Motor neuron (in vitro differentiated cells): ENCODE measurements around the gene DUSP10. TPM values are rescaled to one million over a fixed set of nuclear protein-coding genes. Genes with fewer than 3 reads are reported as not detected.

Experiments
- ATAC-seq, 8 experiments: fragments of 200-7000 bp; cut with Tn5 transposase; replicated peaks in 6 of 8; 2 replicates each; pipeline ENCODE4 v1.8.0; 2021; ENCODE audit warnings: mild to moderate bottlenecking in 8 of 8, moderate library complexity in 8 of 8
- H3K27ac ChIP-seq, 2 donors: fragments of 250-450 bp; sonication (Bioruptor Pico); 2 replicates each; pipeline ENCODE4 v1.9.0; 2021; ENCODE audit warnings: antibody characterized with exemption in 2 of 2, mild to moderate bottlenecking in 2 of 2, moderate library complexity in 1 of 2
- H3K4me1 ChIP-seq, 2 donors: fragments of 250-450 bp; sonication (Bioruptor Pico); replicated peaks in 1 of 2; 2 replicates each; pipeline ENCODE4 v1.6.1; 2021; ENCODE audit warnings: antibody characterized with exemption in 2 of 2, mild to moderate bottlenecking in 2 of 2, moderate library complexity in 1 of 2
- H3K4me3 ChIP-seq, 5 donors: fragments of 250-450 bp; sonication (Bioruptor Pico); 2 replicates each; pipeline ENCODE4 v1.9.0; 2021; ENCODE audit warnings: antibody characterized with exemption in 5 of 5, mild to moderate bottlenecking in 5 of 5, moderate library complexity in 4 of 5
- WGBS, 10 experiments: fragments of 450-650 bp; shearing (Covaris generic); methylation state at CpG; one replicate each; pipeline ENCODE4 v1.0.0; 2022; 5-methylcytosine and 5-hydroxymethylcytosine counted together
- in situ Hi-C, 9 experiments: fragments of 400-800 bp; cut with MboI; loops; one replicate each; pipeline ENCODE4 v1.15.0; 2021; ENCODE audit warnings: low sequenced_read_pairs in 9 of 9, low pct_unique_long_range_greater_than_20kb in 2 of 9; ENCODE audit not compliant: unreplicated experiment in 9 of 9
- total RNA-seq, 8 experiments: library from RNA; unstranded; fragments of 300-600 nt; gene quantifications; 2 replicates each; pipeline versions ENCODE4 v1.2.3 to v1.2.4, GENCODE V29; 2022

DUSP10 gene
- 10 to 100 TPM in 5 of 8 experiments, 1 to 10 TPM in 2, under 1 TPM in 1; 0.91 to 20.7 (median 10.3) TPM for total RNA-seq

DNA sequence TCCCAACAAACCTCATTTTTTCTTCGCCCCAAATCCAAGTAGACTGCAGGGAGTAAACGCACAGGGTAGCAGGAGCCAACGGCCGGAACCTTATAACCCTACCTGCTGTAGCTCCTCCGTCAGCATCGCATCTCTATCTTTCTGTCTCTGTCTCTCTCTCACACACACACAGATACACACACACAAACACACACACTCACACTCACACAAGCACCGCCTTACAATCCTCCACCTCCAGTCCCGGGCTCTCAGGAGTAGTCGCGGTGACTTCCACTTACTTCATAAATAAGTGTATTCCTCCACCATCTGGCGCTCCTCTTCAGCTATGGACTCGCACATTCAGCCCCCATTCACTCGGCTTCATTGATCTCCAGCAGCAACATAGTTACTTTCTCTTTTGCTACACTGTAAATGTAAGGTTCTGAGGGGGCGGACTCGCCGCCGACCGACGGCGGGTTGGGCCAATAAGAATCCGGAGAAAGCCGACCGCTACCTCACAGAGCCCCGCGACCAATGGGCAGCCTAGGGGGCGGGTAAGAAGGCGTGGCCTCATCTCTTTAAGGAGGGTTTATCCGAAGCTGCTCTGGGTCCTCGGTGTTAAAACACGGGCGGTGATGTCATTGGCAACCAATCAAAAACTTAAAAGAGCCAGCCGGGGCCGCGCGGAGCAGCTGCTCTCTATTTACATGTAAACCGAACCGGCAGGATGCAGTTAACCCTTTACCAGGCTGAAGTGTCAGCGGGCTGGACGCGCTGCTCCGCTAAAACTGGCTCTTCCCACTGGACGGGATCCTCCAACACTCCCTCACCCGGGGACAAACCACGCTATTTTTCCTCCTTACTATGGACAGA, at the start of gene DUSP10:
Gene DUSP10 (minus strand): TSS at position 387 of the 852 bp plus-strand sequence. CDS start 2,345 bp downstream, outside the sequence.
- WGBS, 10 experiments: 0 to 4% (median 0%) methylated on average over 3 to 29 of the region's 44 CpGs; no CpG with 5 or more reads in 1 of the 10 experiments
- ATAC-seq: peak; percentile 70 to 89 (median 86)
- in situ Hi-C loops: loop anchor here in 3 of 9 experiments (25.0 kb wide), 3 partner anchors 420 to 720 kb away; no protein-coding TSS in a partner anchor
- peak within 1 kb of the TSS; percentile 36 to 82 for H3K27ac ChIP-seq
- peaks cover 4 to 10% of the 10 kb centered on the region in 2 donors for H3K4me1 ChIP-seq
- peak within 1 kb of the TSS; percentile 38 to 55 (median 52) for H3K4me3 ChIP-seq

DNA sequence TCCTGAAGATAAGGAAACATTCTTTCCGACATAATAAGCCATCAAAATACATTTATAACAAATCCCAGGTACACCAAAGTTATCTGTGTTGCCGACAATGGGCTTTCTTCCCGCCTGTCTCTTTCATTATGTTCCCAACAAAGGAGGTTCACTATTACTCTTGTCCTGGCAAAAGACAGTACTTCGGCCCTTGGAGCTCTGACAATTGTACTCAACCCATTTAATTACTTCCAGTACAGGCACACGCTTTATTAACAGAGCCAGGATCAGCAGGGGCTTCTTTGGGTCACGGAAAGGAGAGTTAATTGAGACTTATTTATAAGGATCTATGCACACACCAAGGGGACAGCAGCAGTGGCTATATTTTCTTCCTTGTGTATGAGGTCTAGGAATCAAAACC, 46.6 kb upstream of the DUSP10 start:
- Histone ChIP-seq H3K4me1 (no peaks in the 10 kb centered on the region), H3K27ac (no peak overlapping the region), H3K4me3 (no peak overlapping the region)
- 15 to 78% (median 55%) methylated on average over 2 to 6 of the region's 6 CpGs; no CpG with 5 or more reads in 2 of the 10 experiments for WGBS, 10 experiments
- ATAC-seq: no peak
- in situ Hi-C loops: no loop called here

DNA sequence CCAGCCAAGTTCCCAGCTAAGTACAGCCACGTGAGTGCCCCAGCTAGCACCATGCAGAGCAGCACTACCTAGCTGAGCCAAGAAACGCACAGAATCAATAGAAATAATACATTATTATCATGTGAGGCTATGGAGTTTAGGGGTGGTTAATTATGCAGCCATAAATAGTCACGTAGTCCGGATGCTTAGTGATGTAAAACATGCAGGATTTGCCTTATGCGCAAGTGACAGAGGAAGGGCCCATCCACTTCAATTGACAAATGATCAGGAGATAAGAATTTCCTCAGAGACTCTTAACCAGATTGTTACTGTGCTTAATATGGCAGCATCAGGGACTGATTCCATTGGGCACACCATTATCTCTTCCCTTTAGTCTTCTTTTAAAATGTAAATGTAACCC, 44.8 kb upstream of the DUSP10 start:
- WGBS, 10 experiments: 40 to 90% (median 50%) methylated on average over 1 to 5 of the region's 5 CpGs; no CpG with 5 or more reads in 2 of the 10 experiments

DNA sequence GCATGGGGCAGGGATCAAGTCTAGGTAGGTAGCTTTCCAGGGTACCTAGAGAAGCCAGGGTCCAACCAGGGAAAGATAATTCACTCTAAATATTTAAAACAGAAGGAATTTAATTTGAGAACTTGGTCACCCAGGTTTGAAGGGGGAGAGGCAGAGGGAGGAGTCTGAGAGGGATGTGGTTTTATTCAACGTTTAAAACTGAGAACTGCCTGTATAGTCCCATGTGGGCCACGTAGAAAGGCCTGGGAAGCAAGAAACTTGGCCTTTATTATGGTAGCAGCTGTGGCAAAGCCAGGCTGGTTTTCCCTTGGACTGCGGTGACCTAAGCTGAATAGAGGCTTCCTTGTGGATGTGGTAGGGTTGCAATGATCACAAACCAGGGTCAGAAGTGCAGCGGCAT, 42.0 kb upstream of the DUSP10 start:
- peaks cover 0 to 4% of the 10 kb centered on the region in 2 donors for H3K4me1 ChIP-seq
- H3K27ac ChIP-seq: no peak overlapping the region
- in situ Hi-C loops: no loop called here
- no peak for ATAC-seq
- WGBS, 10 experiments: 0 to 100% (median 75%) methylated on average over 1 to 4 of the region's 4 CpGs; no CpG with 5 or more reads in 2 of the 10 experiments
- H3K4me3 ChIP-seq: no peak overlapping the region

More for the DNA sequence above, 44.8 kb upstream of the DUSP10 start:
- no peak overlapping the region for H3K4me3 ChIP-seq
- no peak overlapping the region for H3K27ac ChIP-seq
- peak in 5 of 8 experiments; percentile 29 to 83 (median 67) for ATAC-seq
- H3K4me1 ChIP-seq: peaks cover 0 to 4% of the 10 kb centered on the region in 2 donors
- in situ Hi-C loops: no loop called here

DNA sequence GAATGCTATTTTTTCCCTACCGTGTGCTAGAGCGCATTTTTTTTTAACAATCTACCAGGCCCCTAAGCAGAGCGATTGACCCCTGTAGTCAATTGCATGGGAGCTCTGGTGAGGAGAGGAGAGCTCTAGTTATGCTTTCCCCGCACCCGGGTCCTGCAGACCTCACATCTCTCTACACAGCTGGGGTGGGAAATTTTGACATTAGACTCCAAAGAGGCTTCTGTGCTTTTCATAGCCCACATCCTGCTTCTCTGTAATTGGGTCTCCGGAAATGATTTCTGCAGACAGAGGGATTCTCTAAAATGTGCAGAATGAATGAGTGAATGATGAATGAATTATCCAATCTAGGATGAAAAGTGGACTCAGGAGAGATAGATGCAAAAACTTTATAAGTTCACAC, 41.5 kb upstream of the DUSP10 start:
- H3K4me3 ChIP-seq: no peak overlapping the region
- no peak for ATAC-seq
- in situ Hi-C loops: no loop called here
- WGBS, 10 experiments: 44 to 100% (median 90%) methylated on average over 1 to 6 of the region's 6 CpGs; no CpG with 5 or more reads in 1 of the 10 experiments
- H3K4me1 ChIP-seq: peaks cover 0 to 4% of the 10 kb centered on the region in 2 donors
- no peak overlapping the region for H3K27ac ChIP-seq

DNA sequence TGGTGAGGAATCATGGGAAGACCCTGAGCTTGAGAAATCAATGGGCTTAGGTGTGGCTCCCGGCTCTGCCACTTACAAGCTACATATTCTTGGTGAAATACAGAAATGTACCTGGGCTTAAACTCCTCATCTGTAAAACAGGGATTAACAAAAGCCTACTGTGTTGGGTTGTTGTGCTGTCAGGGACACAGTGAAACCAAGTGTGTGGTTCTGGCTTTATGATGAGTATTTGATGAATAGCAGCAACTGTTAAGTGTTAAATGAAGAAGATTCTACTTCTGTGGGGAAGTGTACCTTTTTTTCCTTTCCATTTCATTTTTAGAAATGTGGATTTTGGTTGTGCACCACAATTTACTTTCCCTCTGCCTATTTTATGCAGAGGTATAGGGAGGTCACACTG, 41.1 kb upstream of the DUSP10 start:
- Histone ChIP-seq H3K27ac (no peak overlapping the region), H3K4me3 (no peak overlapping the region), H3K4me1 (peaks cover 0 to 4% of the 10 kb centered on the region in 2 donors)
- 0 to 100% (median 67%) methylated on average over 1 of the region's 1 CpG; no CpG with 5 or more reads in 3 of the 10 experiments for WGBS, 10 experiments
- in situ Hi-C loops: no loop called here
- ATAC-seq: peak in 1 of 8 experiments; percentile 12

DNA sequence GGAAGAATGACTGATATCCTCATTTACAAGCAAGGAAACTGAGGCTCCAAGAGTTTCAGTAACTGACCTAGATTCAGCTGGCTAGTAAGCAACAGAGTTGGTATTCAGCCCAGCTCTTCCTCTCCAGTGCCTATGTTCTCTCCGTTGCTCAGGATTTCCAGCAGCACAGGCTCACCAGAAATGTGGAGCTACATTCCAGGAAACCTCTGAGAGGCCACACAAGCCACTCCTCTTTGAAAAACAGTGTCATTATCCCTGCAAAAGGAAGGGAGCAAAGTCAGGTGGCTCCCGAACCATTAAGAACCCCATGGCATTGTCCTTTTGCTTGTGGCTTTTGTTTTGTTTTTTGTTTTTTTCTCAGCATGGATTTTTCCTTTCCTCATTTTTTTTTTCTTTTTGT, 40.6 kb upstream of the DUSP10 start:
- no peak overlapping the region for H3K27ac ChIP-seq
- no peak overlapping the region for H3K4me3 ChIP-seq
- ATAC-seq: peak in 6 of 8 experiments; percentile 24 to 87 (median 28)
- H3K4me1 ChIP-seq: peaks cover 0 to 4% of the 10 kb centered on the region in 2 donors
- in situ Hi-C loops: no loop called here
- 0 to 78% (median 52%) methylated on average over 1 to 2 of the region's 2 CpGs; no CpG with 5 or more reads in 1 of the 10 experiments for WGBS, 10 experiments

DNA sequence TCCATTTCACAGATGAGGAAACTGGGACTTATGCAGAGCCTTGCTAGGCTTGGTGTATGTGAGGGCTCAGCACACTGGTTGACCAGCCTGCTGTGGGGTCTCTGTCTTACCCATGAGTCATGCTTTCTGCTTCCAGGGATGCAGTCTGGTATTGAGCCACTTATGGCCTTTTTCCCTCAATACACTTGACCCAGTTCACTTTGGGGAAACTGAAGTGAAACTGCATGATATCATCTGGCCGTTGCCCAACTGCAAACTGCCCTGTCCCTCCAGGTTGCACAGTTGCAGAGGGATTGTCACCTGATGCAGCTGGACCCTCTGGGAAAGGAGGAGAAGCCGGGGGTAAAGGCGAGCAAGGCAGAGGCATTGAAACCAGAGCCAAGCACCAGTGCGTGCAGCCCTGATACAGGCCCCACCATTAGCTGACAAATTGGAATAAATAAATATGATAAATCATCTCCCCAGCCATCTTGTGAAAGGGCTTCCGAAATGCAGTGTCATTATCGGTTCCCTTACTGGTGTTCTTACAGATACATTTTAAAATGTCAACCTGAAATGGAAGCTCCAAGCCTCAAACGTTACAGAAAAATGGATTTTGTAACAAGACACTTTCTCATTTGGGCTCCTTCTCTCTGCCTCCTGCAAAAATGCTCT, 39.3 kb upstream of the DUSP10 start:
- in situ Hi-C loops: no loop called here
- H3K4me1 ChIP-seq: peaks cover 0 to 4% of the 10 kb centered on the region in 2 donors
- no peak overlapping the region for H3K4me3 ChIP-seq
- ATAC-seq: no peak
- WGBS, 10 experiments: 60 to 86% (median 80%) methylated on average over 2 to 7 of the region's 7 CpGs; no CpG with 5 or more reads in 1 of the 10 experiments
- no peak overlapping the region for H3K27ac ChIP-seq

DNA sequence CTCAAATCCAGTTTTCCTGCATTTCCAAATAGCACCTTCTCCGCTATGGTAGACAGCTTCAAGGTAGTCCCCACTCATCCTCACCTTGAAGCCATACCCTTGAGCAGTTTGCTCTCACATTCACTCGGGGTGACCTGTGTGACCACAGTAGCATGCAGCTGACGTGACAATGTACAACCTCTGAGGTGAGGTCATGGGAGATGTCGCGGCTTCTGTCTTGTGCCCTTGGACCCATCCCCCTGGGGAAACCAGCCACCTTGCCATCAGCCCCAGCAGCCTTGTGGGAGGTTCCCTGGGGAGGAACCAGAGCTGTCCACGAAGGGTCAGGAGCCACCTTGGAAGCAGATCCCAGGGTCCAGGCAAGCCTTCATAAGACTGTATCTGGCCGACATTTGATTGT, 38.3 kb upstream of the DUSP10 start:
- no peak for ATAC-seq
- no peak overlapping the region for H3K27ac ChIP-seq
- H3K4me1 ChIP-seq: peaks cover 0 to 4% of the 10 kb centered on the region in 2 donors
- in situ Hi-C loops: no loop called here
- H3K4me3 ChIP-seq: no peak overlapping the region
- WGBS, 10 experiments: 25 to 100% (median 85%) methylated on average over 1 to 7 of the region's 7 CpGs; no CpG with 5 or more reads in 1 of the 10 experiments

DNA sequence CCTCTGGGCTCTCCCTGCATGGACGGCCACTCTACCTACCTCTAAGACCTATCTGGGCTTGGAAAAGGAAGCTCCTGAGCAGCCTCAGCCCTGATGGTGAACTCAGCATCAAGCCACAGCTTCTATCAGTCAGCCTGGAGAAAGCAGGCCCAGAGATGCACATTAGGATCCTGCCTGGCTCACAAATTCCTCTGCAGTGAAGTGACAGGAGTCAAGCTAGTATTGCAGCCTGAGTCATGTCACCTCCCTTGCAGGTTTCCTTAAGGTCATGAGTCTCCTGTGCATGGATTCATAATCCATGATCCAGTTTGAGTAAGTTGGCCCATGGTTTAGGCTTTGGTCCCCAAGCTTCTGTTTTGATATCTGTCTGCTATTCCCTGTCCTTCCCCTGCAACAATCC, 37.9 kb upstream of the DUSP10 start:
- no peak overlapping the region for H3K27ac ChIP-seq
- H3K4me1 ChIP-seq: peaks cover 0 to 4% of the 10 kb centered on the region in 2 donors
- ATAC-seq: no peak
- in situ Hi-C loops: no loop called here
- H3K4me3 ChIP-seq: no peak overlapping the region
- 33 to 100% (median 71%) methylated on average over 1 of the region's 1 CpG; no CpG with 5 or more reads in 5 of the 10 experiments for WGBS, 10 experiments

DNA sequence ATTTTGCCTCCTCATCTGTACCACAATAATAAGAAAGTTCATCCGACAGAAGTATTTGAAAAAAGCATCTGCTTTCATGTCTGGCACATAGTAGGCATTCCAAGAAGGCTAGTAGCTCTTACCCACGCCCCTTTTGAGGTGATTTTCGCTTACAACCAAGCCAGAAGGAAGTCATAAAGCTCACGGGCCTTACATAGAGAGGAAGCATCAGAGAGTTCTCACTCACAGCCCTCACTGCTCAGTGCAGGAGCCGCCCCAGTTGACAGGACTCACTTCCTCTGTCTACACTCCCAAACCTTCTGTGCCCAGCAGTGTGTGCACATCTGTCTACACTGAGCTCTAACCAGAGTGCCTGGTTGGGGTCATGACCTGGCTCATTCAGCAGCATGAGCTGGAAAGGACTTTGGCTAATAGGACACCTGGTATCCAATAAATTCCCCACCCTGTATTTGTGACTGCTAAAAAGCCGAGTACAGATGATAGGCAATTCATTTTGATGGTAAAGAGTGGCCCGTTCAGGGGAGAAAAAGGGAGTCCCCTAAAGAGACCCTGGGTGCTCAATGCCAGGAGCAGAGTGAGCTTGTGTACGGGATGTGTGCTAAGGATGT, 36.8 kb upstream of the DUSP10 start:
- ATAC-seq: no peak
- Histone ChIP-seq H3K27ac (no peak overlapping the region), H3K4me1 (peaks cover 0 to 4% of the 10 kb centered on the region in 2 donors), H3K4me3 (no peak overlapping the region)
- WGBS, 10 experiments: 58 to 100% (median 82%) methylated on average over 1 to 7 of the region's 8 CpGs
- in situ Hi-C loops: no loop called here

DNA sequence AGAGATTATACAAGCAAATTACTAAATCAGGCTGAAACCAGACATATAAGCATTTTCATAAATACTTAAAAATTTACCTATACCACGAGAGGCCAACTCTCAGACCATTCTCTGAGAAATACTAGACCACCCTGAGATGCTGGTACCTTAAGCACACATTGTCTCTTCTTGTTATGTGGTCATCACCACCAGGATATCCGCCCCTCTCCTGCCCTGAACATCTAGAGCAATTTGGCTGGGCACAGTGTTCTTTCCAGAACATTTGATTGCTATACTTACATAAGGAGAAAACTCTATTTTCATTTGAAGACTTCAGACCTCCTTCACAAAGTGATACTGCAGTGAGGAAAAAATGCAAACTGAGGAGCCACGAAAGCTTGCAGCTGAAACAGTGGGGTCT, 36.2 kb upstream of the DUSP10 start:
- H3K4me1 ChIP-seq: peaks cover 0 to 4% of the 10 kb centered on the region in 2 donors
- in situ Hi-C loops: no loop called here
- no peak for ATAC-seq
- H3K4me3 ChIP-seq: no peak overlapping the region
- no peak overlapping the region for H3K27ac ChIP-seq
- 0 to 96% (median 76%) methylated on average over 1 to 3 of the region's 3 CpGs; no CpG with 5 or more reads in 2 of the 10 experiments for WGBS, 10 experiments
